Measurements from ENCODE around the gene HEPN1. TPM values are rescaled to one million over a fixed set of nuclear protein-coding genes. Genes with fewer than 3 reads are reported as not detected.

HEPN1 gene
- total and polyA plus RNA-seq, 9 of the 15 experiments (the other 6 are each of a cell fraction or from before 2014, with no cell fraction given) = not detected

DNA sequence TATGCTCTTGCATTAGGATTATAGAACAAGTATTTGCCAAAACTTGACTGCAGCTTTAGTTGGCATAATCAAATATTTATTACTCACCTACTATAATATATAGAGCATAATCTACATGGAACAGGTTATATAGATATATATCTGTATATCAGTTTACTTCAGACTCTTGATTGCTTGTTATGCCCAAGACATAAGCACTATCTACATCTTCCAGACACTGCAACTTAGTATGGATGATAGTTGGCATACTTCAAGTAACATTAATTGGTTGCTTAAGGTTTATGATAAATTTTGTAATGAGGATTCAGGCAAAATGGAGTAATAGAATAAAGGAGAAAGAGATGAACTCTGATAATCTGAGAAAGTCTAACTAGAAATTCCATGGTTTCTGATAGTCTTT, 36.0 kb downstream of the HEPN1 start:
- CTCF ChIA-PET (ENCODE audit: low intra/inter-chr PET ratio) = no interaction called here
- H2AFZ ChIP-seq (ENCODE audit: low read depth, low read length) = peak overlapping the region; percentile 93
- no TSS peak for BruUV-seq (replicated peaks)
- ATAC-seq = no peak
- peak; percentile 67 for FAIRE-seq
- H3K9ac ChIP-seq (ENCODE audit: insufficient read depth in 1 of 2, low read depth in 2 of 2, low read length in 2 of 2) = peak overlapping the region in 1 of 2 experiments; percentile 73; a peak in 2 of 4 replicates
- no peaks in the 10 kb centered on the region; a peak in 1 of 5 replicates for H3K27me3 ChIP-seq (ENCODE audit: control insufficient read depth in 2 of 2, insufficient read depth in 2 of 2, low read length in 2 of 2)
- H3K4me1 ChIP-seq (replicated peaks in 1 of 2; ENCODE audit: control insufficient read depth in 2 of 2, insufficient read depth in 2 of 2, low read length in 2 of 2) = peaks cover 5 to 7% of the 10 kb centered on the region in 2 experiments; a peak in 3 of 5 replicates
- no peaks in the 10 kb centered on the region for H3K79me2 ChIP-seq (ENCODE audit: control insufficient read depth, insufficient read depth, low read length)
- H3K9me3 ChIP-seq (replicated peaks; ENCODE audit: control insufficient read depth, insufficient read depth, low read depth, low read length) = no peaks in the 10 kb centered on the region
- 0 out of 2 replicates have a peak overlapping the region, but pooled peaks have one; percentile 47 for H3K4me3 ChIP-seq
- no peaks in the 10 kb centered on the region for H4K20me1 ChIP-seq (replicated peaks; ENCODE audit: control insufficient read depth, insufficient read depth, low read length)
- POLR2A ChIA-PET = no interaction called here
- intact Hi-C loops (cut with micrococcal nuclease) (no loop called here), in situ Hi-C loops (cut with MboI) (loop anchor here (25.0 kb wide), 2 partner anchors 382 to 932 kb away; partner anchors contain the start of gene HYLS1)
- peak overlapping the region; percentile 81; the same call in 2 of the 3 replicates for H3K27ac ChIP-seq (ENCODE audit: extremely low read depth, low read depth, low read length)
- no peaks in the 10 kb centered on the region for H3K9me1 ChIP-seq (ENCODE audit: control insufficient read depth, insufficient read depth, low read length)
- H3K4me2 ChIP-seq (ENCODE audit: insufficient read depth, low read length) = peak overlapping the region; percentile 77; the same call in 1 of the 2 replicates
- DNase-seq (ENCODE audit: extremely low read depth in 1 of 4, low spot score in 3 of 4) = no peak
- peaks cover 4% of the 10 kb centered on the region; the same call in 2 of the 3 replicates for H3K36me3 ChIP-seq (ENCODE audit: control insufficient read depth, insufficient read depth, low read length)
- TF ChIP-seq DMBX1 (CRISPR knock-in tag; IDR thresholded peaks at IDR 0.05; ENCODE audit: borderline replicate concordance) = no peak
- peak; percentile 21; the same call in 1 of the 2 replicates for TF ChIP-seq CBFA2T2 (conservative IDR thresholded peaks at IDR 0.05)
- TF ChIP-seq NELFE (IDR thresholded peaks at IDR 0.05; ENCODE audit: insufficient read depth, insufficient read length) = no peak
- TF ChIP-seq ZNF639 (CRISPR knock-in tag; conservative IDR thresholded peaks at IDR 0.05 in 1 of 2, IDR thresholded peaks at IDR 0.05 in 1 of 2) = no peak
- no peak for TF ChIP-seq SMAD1 (IDR thresholded peaks at IDR 0.05; ENCODE audit: low read depth, low read length, partially characterized antibody)
- TF ChIP-seq, protein P1, sequence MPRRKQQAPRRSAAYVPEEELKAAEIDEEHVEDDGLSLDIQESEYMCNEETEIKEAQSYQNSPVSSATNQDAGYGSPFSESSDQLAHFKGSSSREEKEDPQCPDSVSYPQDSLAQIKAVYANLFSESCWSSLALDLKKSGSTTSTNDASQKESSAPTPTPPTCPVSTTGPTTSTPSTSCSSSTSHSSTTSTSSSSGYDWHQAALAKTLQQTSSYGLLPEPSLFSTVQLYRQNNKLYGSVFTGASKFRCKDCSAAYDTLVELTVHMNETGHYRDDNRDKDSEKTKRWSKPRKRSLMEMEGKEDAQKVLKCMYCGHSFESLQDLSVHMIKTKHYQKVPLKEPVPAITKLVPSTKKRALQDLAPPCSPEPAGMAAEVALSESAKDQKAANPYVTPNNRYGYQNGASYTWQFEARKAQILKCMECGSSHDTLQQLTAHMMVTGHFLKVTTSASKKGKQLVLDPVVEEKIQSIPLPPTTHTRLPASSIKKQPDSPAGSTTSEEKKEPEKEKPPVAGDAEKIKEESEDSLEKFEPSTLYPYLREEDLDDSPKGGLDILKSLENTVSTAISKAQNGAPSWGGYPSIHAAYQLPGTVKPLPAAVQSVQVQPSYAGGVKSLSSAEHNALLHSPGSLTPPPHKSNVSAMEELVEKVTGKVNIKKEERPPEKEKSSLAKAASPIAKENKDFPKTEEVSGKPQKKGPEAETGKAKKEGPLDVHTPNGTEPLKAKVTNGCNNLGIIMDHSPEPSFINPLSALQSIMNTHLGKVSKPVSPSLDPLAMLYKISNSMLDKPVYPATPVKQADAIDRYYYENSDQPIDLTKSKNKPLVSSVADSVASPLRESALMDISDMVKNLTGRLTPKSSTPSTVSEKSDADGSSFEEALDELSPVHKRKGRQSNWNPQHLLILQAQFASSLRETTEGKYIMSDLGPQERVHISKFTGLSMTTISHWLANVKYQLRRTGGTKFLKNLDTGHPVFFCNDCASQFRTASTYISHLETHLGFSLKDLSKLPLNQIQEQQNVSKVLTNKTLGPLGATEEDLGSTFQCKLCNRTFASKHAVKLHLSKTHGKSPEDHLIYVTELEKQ (CRISPR knock-in tag; IDR thresholded peaks at IDR 0.05) = no peak
- peak; percentile 48; the same call in 1 of the 2 replicates for TF ChIP-seq TAL1 (IDR thresholded peaks at IDR 0.05)
- TF ChIP-seq DNMT1 (IDR thresholded peaks at IDR 0.05) = no peak
- TF ChIP-seq CBFA2T3 (IDR thresholded peaks at IDR 0.05) = peak; percentile 30
- TF ChIP-seq RBM14 (IDR thresholded peaks at IDR 0.05; ENCODE audit: borderline replicate concordance, insufficient read depth, low read depth, low read length) = no peak
- no peak for TF ChIP-seq ZNF124 (CRISPR knock-in tag; IDR thresholded peaks at IDR 0.05)
- no peak for TF ChIP-seq CUX1 (CRISPR knock-in tag; IDR thresholded peaks at IDR 0.05)

All from K562 (cell line).